ENCODE measurements around the gene PRRG2. TPM values are rescaled to one million over a fixed set of nuclear protein-coding genes. Genes with fewer than 3 reads are reported as not detected.

PRRG2 gene
- total RNA-seq, 1 experiment from 2014 or later = 1.5 TPM

DNA sequence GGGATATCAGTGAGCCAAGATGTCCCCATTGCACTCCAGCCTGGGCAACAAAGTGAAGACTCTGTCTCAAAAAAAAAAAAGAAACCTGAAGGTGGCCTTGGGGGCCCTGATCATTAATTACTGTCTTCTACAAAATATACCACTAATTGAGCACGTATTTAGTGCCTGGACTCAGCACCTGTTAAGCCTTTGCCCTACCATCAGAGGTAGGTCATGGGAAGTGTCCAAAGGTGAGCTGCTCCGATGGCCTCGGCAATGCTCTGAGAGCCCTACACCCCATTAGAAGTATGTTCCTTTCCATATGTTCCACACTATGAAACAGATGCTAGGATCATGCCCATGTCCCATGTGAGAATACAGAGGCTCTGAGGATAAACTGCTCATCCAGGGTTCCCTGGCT lies 21.7 kb upstream of the PRRG2 start:
- intact Hi-C loops (cut with micrococcal nuclease; ENCODE audit: unreplicated experiment) = no loop called here
- TF ChIP-seq EZH2 (IDR thresholded peaks at IDR 0.05; ENCODE audit: borderline replicate concordance, low read depth, low read length, poor library complexity, severe bottlenecking) = no peak
- TF ChIP-seq, protein P1, sequence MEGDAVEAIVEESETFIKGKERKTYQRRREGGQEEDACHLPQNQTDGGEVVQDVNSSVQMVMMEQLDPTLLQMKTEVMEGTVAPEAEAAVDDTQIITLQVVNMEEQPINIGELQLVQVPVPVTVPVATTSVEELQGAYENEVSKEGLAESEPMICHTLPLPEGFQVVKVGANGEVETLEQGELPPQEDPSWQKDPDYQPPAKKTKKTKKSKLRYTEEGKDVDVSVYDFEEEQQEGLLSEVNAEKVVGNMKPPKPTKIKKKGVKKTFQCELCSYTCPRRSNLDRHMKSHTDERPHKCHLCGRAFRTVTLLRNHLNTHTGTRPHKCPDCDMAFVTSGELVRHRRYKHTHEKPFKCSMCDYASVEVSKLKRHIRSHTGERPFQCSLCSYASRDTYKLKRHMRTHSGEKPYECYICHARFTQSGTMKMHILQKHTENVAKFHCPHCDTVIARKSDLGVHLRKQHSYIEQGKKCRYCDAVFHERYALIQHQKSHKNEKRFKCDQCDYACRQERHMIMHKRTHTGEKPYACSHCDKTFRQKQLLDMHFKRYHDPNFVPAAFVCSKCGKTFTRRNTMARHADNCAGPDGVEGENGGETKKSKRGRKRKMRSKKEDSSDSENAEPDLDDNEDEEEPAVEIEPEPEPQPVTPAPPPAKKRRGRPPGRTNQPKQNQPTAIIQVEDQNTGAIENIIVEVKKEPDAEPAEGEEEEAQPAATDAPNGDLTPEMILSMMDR (conservative IDR thresholded peaks at IDR 0.05; ENCODE audit: low read depth, low read length) = no peak
- ChIA-PET POLR2A (ENCODE audit: low non-redundant PET) (interaction anchor here (1.2 kb wide), 1 partner anchor 21 kb away, joined by 5 read pairs; the partner anchor contains the start of gene NOSIP), CTCF (interaction anchor here (0.6 to 1.7 kb wide), 2 partner anchors 11 to 48 kb away, joined by 3 to 6 read pairs; no protein-coding TSS in a partner anchor)
- H3K27ac ChIP-seq (ENCODE audit: low read depth, low read length, poor library complexity, severe bottlenecking) = no peak overlapping the region
- DNase-seq (ENCODE audit: low spot score) = no peak
- no peak overlapping the region for H3K4me3 ChIP-seq (ENCODE audit: low read depth, low read length, poor library complexity, severe bottlenecking)
- peaks cover 15% of the 10 kb centered on the region for H3K4me1 ChIP-seq (ENCODE audit: insufficient read depth, low read length, poor library complexity, severe bottlenecking)
- no peaks in the 10 kb centered on the region for H3K9me3 ChIP-seq (ENCODE audit: low read depth, low read length, poor library complexity, severe bottlenecking)
- BruUV-seq (replicated peaks) = no TSS peak
- H3K36me3 ChIP-seq (ENCODE audit: insufficient read depth, low read length, poor library complexity, severe bottlenecking) = peaks cover 66% of the 10 kb centered on the region
- H3K27me3 ChIP-seq (replicated peaks; ENCODE audit: insufficient read depth, low read depth, low read length, poor library complexity) = no peaks in the 10 kb centered on the region

DNA sequence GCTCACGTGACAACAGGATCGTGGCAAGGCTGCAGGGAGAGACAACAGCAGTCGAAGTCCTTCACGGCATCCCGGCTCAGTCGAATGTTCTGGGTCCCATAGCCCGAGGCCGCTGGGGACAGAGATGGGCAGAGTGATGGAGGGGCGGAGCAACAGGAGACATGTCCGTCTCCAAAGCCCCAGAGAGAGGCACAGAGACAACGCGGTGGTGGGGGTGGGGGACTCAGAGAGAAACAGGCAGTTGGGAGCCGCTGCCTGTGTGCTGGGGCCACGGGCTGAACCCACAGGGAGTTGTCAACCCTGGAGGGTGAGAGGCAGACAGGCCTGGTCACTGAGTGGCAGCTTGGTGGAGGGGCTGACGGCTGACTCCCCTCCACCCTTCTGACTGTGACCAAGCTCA lies 21.2 kb upstream of the PRRG2 start:
- H3K4me1 ChIP-seq (ENCODE audit: insufficient read depth, low read length, poor library complexity, severe bottlenecking) = peaks cover 16% of the 10 kb centered on the region
- BruUV-seq (replicated peaks) = no TSS peak
- TF ChIP-seq, protein P1 (conservative IDR thresholded peaks at IDR 0.05; ENCODE audit: low read depth, low read length) = no peak
- TF ChIP-seq EZH2 (IDR thresholded peaks at IDR 0.05; ENCODE audit: borderline replicate concordance, low read depth, low read length, poor library complexity, severe bottlenecking) = no peak
- DNase-seq (ENCODE audit: low spot score) = no peak
- ChIA-PET POLR2A (ENCODE audit: low non-redundant PET) (no interaction called here), CTCF (no interaction called here)
- peak overlapping the region; percentile 57 for H3K27ac ChIP-seq (ENCODE audit: low read depth, low read length, poor library complexity, severe bottlenecking)
- no peaks in the 10 kb centered on the region for H3K27me3 ChIP-seq (replicated peaks; ENCODE audit: insufficient read depth, low read depth, low read length, poor library complexity)
- H3K9me3 ChIP-seq (ENCODE audit: low read depth, low read length, poor library complexity, severe bottlenecking) = no peaks in the 10 kb centered on the region
- intact Hi-C loops (cut with micrococcal nuclease; ENCODE audit: unreplicated experiment) = no loop called here
- H3K4me3 ChIP-seq (ENCODE audit: low read depth, low read length, poor library complexity, severe bottlenecking) = no peak overlapping the region
- H3K36me3 ChIP-seq (ENCODE audit: insufficient read depth, low read length, poor library complexity, severe bottlenecking) = peaks cover 61% of the 10 kb centered on the region

DNA sequence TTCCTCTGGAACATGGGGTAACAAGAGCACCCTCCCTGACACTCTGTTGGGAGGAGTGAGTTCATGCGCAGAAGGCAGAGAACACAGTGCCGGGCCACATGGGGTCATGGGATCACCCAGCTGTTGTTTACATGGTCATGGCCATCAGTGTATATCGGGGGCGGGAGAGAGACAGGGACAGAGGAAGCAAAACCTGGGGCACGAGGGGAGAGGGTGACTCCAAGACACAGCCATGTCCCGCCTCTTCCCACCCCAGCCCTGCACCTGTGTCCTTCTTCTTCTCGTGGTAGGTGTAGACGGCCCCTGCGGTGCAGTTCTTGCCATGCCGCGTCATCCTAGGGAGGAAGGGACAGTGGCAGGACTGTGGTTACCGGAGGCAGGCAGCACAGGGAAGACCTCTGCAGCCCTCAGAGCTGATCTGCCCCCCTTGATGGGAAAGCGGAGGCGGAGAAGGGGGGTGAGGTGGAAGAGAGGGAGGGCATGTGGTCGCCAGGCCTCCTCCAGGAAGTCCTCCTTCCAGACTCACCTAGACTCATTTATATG lies 20.7 kb upstream of the PRRG2 start:
- POLR2A ChIA-PET (ENCODE audit: low non-redundant PET) = no interaction called here

DNA sequence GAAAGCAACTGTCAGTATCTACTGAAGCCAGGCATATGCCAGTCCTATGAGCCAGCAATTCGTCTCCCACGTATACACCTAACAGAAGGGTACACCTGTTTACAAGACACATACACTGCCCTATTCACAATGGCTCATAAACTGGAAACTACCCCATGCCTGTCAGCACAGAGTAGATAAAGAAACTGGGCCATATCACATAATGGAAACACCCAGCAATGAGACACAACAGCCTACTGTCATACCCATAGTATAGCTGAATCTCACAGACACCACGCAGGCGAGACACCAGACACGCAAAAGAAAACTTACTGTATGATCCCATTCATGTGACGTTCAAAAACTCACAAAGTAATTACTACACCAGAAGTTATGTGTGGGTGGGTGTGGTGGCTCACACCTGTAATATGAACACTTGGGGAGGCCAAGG lies 16.5 kb upstream of the PRRG2 start:
- Histone ChIP-seq H3K9me3 (ENCODE audit: low read depth, low read length, poor library complexity, severe bottlenecking) (no peaks in the 10 kb centered on the region), H3K27ac (ENCODE audit: low read depth, low read length, poor library complexity, severe bottlenecking) (no peak overlapping the region), H3K4me1 (ENCODE audit: insufficient read depth, low read length, poor library complexity, severe bottlenecking) (peaks cover 10% of the 10 kb centered on the region), H3K27me3 (replicated peaks; ENCODE audit: insufficient read depth, low read depth, low read length, poor library complexity) (no peaks in the 10 kb centered on the region), H3K36me3 (ENCODE audit: insufficient read depth, low read length, poor library complexity, severe bottlenecking) (peaks cover 19% of the 10 kb centered on the region), H3K4me3 (ENCODE audit: low read depth, low read length, poor library complexity, severe bottlenecking) (no peak overlapping the region)
- POLR2A ChIA-PET (ENCODE audit: low non-redundant PET) = no interaction called here
- CTCF ChIA-PET = interaction anchor here (0.6 kb wide), 1 partner anchor 37 kb away, joined by 7 read pairs; the partner anchor contains the start of gene RCN3
- DNase-seq (ENCODE audit: low spot score) = no peak
- no TSS peak for BruUV-seq (replicated peaks)
- intact Hi-C loops (cut with micrococcal nuclease; ENCODE audit: unreplicated experiment) = no loop called here
- TF ChIP-seq, protein P1 (conservative IDR thresholded peaks at IDR 0.05; ENCODE audit: low read depth, low read length) = no peak
- TF ChIP-seq EZH2 (IDR thresholded peaks at IDR 0.05; ENCODE audit: borderline replicate concordance, low read depth, low read length, poor library complexity, severe bottlenecking) = no peak

More for the DNA sequence above, 20.7 kb upstream of the PRRG2 start:
- H3K36me3 ChIP-seq (ENCODE audit: insufficient read depth, low read length, poor library complexity, severe bottlenecking) = peaks cover 57% of the 10 kb centered on the region
- BruUV-seq (replicated peaks) = no TSS peak
- DNase-seq (ENCODE audit: low spot score) = no peak
- no peaks in the 10 kb centered on the region for H3K9me3 ChIP-seq (ENCODE audit: low read depth, low read length, poor library complexity, severe bottlenecking)
- no peaks in the 10 kb centered on the region for H3K27me3 ChIP-seq (replicated peaks; ENCODE audit: insufficient read depth, low read depth, low read length, poor library complexity)
- intact Hi-C loops (cut with micrococcal nuclease; ENCODE audit: unreplicated experiment) = no loop called here
- peaks cover 21% of the 10 kb centered on the region for H3K4me1 ChIP-seq (ENCODE audit: insufficient read depth, low read length, poor library complexity, severe bottlenecking)
- no peak for TF ChIP-seq EZH2 (IDR thresholded peaks at IDR 0.05; ENCODE audit: borderline replicate concordance, low read depth, low read length, poor library complexity, severe bottlenecking)
- peak overlapping the region; percentile 57 for H3K27ac ChIP-seq (ENCODE audit: low read depth, low read length, poor library complexity, severe bottlenecking)
- H3K4me3 ChIP-seq (ENCODE audit: low read depth, low read length, poor library complexity, severe bottlenecking) = no peak overlapping the region
- CTCF ChIA-PET = interaction anchor here (0.6 to 0.9 kb wide), 2 partner anchors 10 to 82 kb away, joined by 3 to 4 read pairs; partner anchors contain the start of gene SCAF1
